ENCODE results near the gene RFTN1.

DNA sequence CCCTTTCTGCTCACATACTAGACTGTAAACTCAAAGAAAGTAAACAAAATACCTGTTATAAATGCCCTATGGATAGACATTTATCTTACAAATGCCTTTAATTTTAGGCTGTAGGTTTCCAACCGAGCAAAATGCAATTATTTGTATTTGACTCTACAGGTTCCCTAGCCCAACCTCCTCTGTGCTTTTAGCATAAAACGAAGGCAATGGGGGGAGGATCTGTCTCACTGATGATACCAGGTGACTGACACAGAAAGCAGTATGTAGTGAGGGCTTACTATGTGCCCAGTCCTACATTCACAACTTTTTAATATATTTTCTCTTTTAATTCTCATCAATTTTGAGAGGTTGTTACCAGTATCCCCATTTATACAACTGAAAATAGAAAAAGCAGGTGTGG is 161.1 kb downstream of the RFTN1 start:
- TF ChIP-seq, protein P1, sequence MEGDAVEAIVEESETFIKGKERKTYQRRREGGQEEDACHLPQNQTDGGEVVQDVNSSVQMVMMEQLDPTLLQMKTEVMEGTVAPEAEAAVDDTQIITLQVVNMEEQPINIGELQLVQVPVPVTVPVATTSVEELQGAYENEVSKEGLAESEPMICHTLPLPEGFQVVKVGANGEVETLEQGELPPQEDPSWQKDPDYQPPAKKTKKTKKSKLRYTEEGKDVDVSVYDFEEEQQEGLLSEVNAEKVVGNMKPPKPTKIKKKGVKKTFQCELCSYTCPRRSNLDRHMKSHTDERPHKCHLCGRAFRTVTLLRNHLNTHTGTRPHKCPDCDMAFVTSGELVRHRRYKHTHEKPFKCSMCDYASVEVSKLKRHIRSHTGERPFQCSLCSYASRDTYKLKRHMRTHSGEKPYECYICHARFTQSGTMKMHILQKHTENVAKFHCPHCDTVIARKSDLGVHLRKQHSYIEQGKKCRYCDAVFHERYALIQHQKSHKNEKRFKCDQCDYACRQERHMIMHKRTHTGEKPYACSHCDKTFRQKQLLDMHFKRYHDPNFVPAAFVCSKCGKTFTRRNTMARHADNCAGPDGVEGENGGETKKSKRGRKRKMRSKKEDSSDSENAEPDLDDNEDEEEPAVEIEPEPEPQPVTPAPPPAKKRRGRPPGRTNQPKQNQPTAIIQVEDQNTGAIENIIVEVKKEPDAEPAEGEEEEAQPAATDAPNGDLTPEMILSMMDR (conservative IDR thresholded peaks at IDR 0.05 in 1 of 2, IDR thresholded peaks at IDR 0.05 in 1 of 2; ENCODE audit: low read depth in 1 of 2, low read length in 2 of 2), result no peak
- TF ChIP-seq EZH2 (IDR thresholded peaks at IDR 0.05; ENCODE audit: low read length, missing control alignments), result no peak
